ENCODE measurements around the gene ELK3.

Gene ELK3

GRCh38 chr12:96156211-96156610 is 38.0 kb upstream of the ELK3 start:
- CTCF ChIA-PET: no interaction called here
- Histone ChIP-seq H3K4me3 (ENCODE audit: low read depth, low read length) (no peak overlapping the region), H3K27ac (ENCODE audit: extremely low read depth, low read depth, low read length) (no peak overlapping the region), H3K4me1 (ENCODE audit: control insufficient read depth, insufficient read depth, low read length) (no peaks in the 10 kb centered on the region), H3K9me3 (ENCODE audit: control insufficient read depth, insufficient read depth, low read depth, low read length) (no peaks in the 10 kb centered on the region), H3K36me3 (ENCODE audit: control insufficient read depth in 2 of 2, insufficient read depth in 1 of 2, low read length in 2 of 2) (no peaks in the 10 kb centered on the region)
- TF ChIP-seq ZNF548 (tag by site-specific recombination; IDR thresholded peaks at IDR 0.05) (no peak), MEIS1 (CRISPR knock-in tag; IDR thresholded peaks at IDR 0.05; ENCODE audit: borderline replicate concordance) (no peak), PRDM10 (tag by site-specific recombination; IDR thresholded peaks at IDR 0.05) (no peak), ZNF280C (tag by site-specific recombination; IDR thresholded peaks at IDR 0.05) (no peak)
- POLR2A ChIA-PET: no interaction called here

GRCh38 chr12:96157427-96157826 is 36.7 kb upstream of the ELK3 start:
- no peaks in the 10 kb centered on the region for H3K9me3 ChIP-seq (ENCODE audit: control insufficient read depth, insufficient read depth, low read depth, low read length)
- POLR2A ChIA-PET: interaction anchor here (0.7 kb wide), 1 partner anchor 14 kb away, joined by 6 read pairs; no protein-coding TSS in a partner anchor
- H3K4me3 ChIP-seq (ENCODE audit: low read depth, low read length): no peak overlapping the region
- CTCF ChIA-PET: interaction anchor here (0.7 to 1.2 kb wide), 2 partner anchors 9 to 58 kb away, joined by 3 to 4 read pairs; no protein-coding TSS in a partner anchor
- no peaks in the 10 kb centered on the region for H3K36me3 ChIP-seq (ENCODE audit: control insufficient read depth in 2 of 2, insufficient read depth in 1 of 2, low read length in 2 of 2)
- TF ChIP-seq MZF1 (tag by site-specific recombination; IDR thresholded peaks at IDR 0.05; ENCODE audit: borderline replicate concordance) (no peak), ZNF184 (tag by site-specific recombination; IDR thresholded peaks at IDR 0.05) (no peak), ZNF785 (tag by site-specific recombination; IDR thresholded peaks at IDR 0.05) (no peak), ZBTB8A (tag by site-specific recombination; IDR thresholded peaks at IDR 0.05) (no peak), ZNF2 (tag by site-specific recombination; IDR thresholded peaks at IDR 0.05) (no peak), ZNF274 (IDR thresholded peaks at IDR 0.05; ENCODE audit: low read length) (no peak), ZNF274 (tag by site-specific recombination; IDR thresholded peaks at IDR 0.05; ENCODE audit: borderline replicate concordance) (no peak), ZNF530 (tag by site-specific recombination; IDR thresholded peaks at IDR 0.05; ENCODE audit: low read depth) (no peak), RBAK (tag by site-specific recombination; IDR thresholded peaks at IDR 0.05) (no peak), ZBTB44 (tag by site-specific recombination; IDR thresholded peaks at IDR 0.05) (no peak), ZBTB49 (tag by site-specific recombination; IDR thresholded peaks at IDR 0.05; ENCODE audit: low read depth) (no peak), ZNF354C (tag by site-specific recombination; IDR thresholded peaks at IDR 0.05; ENCODE audit: borderline replicate concordance, low read depth) (no peak), ZNF350 (tag by site-specific recombination; IDR thresholded peaks at IDR 0.05) (no peak), MYNN (tag by site-specific recombination; IDR thresholded peaks at IDR 0.05; ENCODE audit: borderline replicate concordance) (no peak), ZNF768 (tag by site-specific recombination; IDR thresholded peaks at IDR 0.05) (no peak), GLIS2 (tag by site-specific recombination; IDR thresholded peaks at IDR 0.05) (no peak), ZNF24 (tag by site-specific recombination; IDR thresholded peaks at IDR 0.05) (no peak), PRDM1 (tag by site-specific recombination; IDR thresholded peaks at IDR 0.05) (no peak), ZNF558 (tag by site-specific recombination; IDR thresholded peaks at IDR 0.05) (no peak)
- H3K27ac ChIP-seq (ENCODE audit: extremely low read depth, low read depth, low read length): no peak overlapping the region
- no peaks in the 10 kb centered on the region for H3K4me1 ChIP-seq (ENCODE audit: control insufficient read depth, insufficient read depth, low read length)

Measured in HEK293 (cell line).